Spleen (tissue), 11 donors: ENCODE measurements around the gene YJU2. TPM values are rescaled to one million over a fixed set of nuclear protein-coding genes. Genes with fewer than 3 reads are reported as not detected.

Experiments
- DNase-seq: peaks from one replicate; pipeline ENCODE4 v3.0.0-alpha.2; 2020
- H3K27ac ChIP-seq, 8 donors: fragments of 200-600 bp; sonication (generic) in 7 of 8; 1 replicate in 4 of 8; 2 replicates in 4 of 8; pipeline versions ENCODE4 v1.5.0 to v1.8.0; 2016 to 2021; ENCODE audit warnings: inconsistent platforms in 4 of 8, mild to moderate bottlenecking in 4 of 8, moderate library complexity in 1 of 8
- H3K27me3 ChIP-seq, 7 donors: fragments of 200-600 bp; sonication (generic) in 6 of 7; replicated peaks in 1 of 7; 1 replicate in 4 of 7; 2 replicates in 3 of 7; pipeline versions ENCODE4 v1.5.0 to v1.8.0; 2016 to 2021; ENCODE audit warnings: inconsistent platforms in 3 of 7, mild to moderate bottlenecking in 1 of 7
- H3K36me3 ChIP-seq, 6 donors: fragments of 200-600 bp; sonication (generic) in 5 of 6; 1 replicate in 4 of 6; 2 replicates in 2 of 6; pipeline versions ENCODE4 v1.5.0 to v1.8.0; 2016 to 2021; ENCODE audit warnings: inconsistent platforms in 2 of 6
- H3K4me1 ChIP-seq, 6 donors: fragments of 200-600 bp; sonication (generic) in 5 of 6; 1 replicate in 3 of 6; 2 replicates in 3 of 6; pipeline versions ENCODE4 v1.5.0 to v1.8.0; 2016 to 2021; ENCODE audit warnings: inconsistent platforms in 3 of 6
- H3K4me3 ChIP-seq, 8 donors: fragments of 200-600 bp; sonication (generic) in 7 of 8; 1 replicate in 4 of 8; 2 replicates in 4 of 8; pipeline versions ENCODE4 v1.5.0 to v1.8.0; 2016 to 2021; ENCODE audit warnings: inconsistent platforms in 4 of 8, mild to moderate bottlenecking in 4 of 8, moderate library complexity in 2 of 8
- H3K9me3 ChIP-seq, 8 donors: fragments of 200-600 bp; sonication (generic) in 7 of 8; 1 replicate in 4 of 8; 2 replicates in 4 of 8; pipeline versions ENCODE4 v1.5.0 to v1.8.0; 2016 to 2021; ENCODE audit warnings: inconsistent platforms in 4 of 8
- POLR2A ChIP-seq, 3 donors: fragments of 450-650 bp; IDR thresholded peaks; one replicate each; pipeline ENCODE4 v1.5.1; 2017; ENCODE audit warnings: antibody characterized with exemption in 3 of 3, mild to moderate bottlenecking in 1 of 3
- POLR2AphosphoS5 ChIP-seq, 3 donors: sonication (generic); formaldehyde crosslinking; IDR thresholded peaks; one replicate each; pipeline ENCODE4 v1.5.1; 2017; ENCODE audit warnings: antibody characterized with exemption in 3 of 3
- WGBS, 5 donors: extraction: QIAGEN DNeasy Blood & Tissue Kit in 3 of 5; methylation state at CpG; one replicate each; pipeline versions ENCODE4 v1.1.5 to v1.1.7; 2013 to 2018; 5-methylcytosine and 5-hydroxymethylcytosine counted together
- intact Hi-C: fragments of 100-400 bp; cut with DNase I; formaldehyde crosslinking; loops from one replicate; pipeline ENCODE4 v1.15.0; 2023; ENCODE audit warnings: low total_unique reads
- polyA plus RNA-seq, 3 donors: library from polyadenylated mRNA; stranded (reverse); fragments of 200-250 nt; gene quantifications; one replicate each; pipeline ENCODE4 v1.2.1, GENCODE V29; 2013
- total RNA-seq, 7 donors: library from RNA; depleted of rRNA in 3 of 7; stranded (reverse); fragments of >200 nt in 3 of 7; fragmentation: NEBNext Ultra II Directional in 4 of 7; extraction: Animal tissue kit (Norgen Biotek cat#: 25700) in 4 of 7; gene quantifications; one replicate each; pipeline versions ENCODE4 v1.1.0 to v1.2.1, GENCODE V29; 2016 to 2021
- TF ChIP-seq, protein P1 (sequence below), 11 experiments: fragments of 200-600 bp in 7 of 11; fragments of 450-650 bp in 4 of 11; sonication (generic) in 4 of 11; IDR thresholded peaks in 8 of 11; conservative IDR thresholded peaks in 3 of 11; 1 replicate in 7 of 11; 2 replicates in 4 of 11; pipeline versions ENCODE4 v1.4.0 to v1.8.0; 2016 to 2021; ENCODE audit warnings: antibody characterized with exemption in 11 of 11, inconsistent platforms in 4 of 11, mild to moderate bottlenecking in 1 of 11
- donor health status: healthy with polysubstance abuse.
- donor health status: DM: no; HTN: no; CAD: no; lungs with moderate emphysema.
- donor health status: DM: no; HTN: no; CAD: no.
- donor health status: Bipolar disorder and iron deficiency.
- donor health status: healthy.
- donor health status: DM: no; HTN: no; CAD: no.
- donor health status: DM: yes; HTN: yes; CAD: no.

The YJU2 gene
- total and polyA plus RNA-seq, 10 donors: 17.4 to 34.0 (median 22.5) TPM

DNA sequence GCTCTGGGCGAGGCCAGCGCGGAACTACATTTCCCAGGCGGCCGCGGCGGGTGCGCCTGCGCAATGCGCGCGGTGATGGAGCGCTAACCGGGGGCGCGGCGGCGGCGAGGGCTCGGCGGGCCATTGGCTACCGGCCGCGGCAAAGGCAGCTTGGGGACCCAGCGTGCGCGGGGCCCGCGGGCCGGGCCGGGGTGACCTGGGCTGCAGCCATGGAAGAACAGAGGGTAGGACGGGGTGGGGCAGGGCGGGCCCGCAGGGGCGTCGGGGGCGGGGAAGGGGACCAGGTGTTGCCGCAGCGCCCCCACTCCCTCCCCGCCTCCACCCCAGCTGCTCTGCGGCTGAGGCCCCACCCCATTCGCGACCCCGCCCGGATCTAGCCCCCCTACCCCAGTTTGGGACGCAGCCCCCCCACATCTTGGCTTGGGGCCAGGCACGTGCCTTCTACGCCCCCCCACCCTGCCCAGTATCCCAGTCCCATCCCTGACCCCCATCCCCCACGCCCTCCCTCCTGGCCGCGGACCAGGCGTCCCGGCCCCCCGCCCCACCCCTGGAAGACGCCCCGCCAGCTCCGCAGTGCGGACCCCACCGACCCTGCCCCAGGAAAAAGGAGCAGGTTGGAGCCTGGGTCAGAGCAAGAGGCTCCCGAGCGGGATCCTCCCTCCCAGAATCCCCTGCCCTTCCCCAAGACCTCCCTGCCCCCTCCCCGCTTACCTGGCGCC is 57.8 kb downstream of the YJU2 start, which contains the start of gene FSD1:
Gene FSD1 (plus strand): TSS at position 61 of the 719 bp plus-strand sequence. CDS start 149 bp downstream, at position 210.
- TF ChIP-seq, protein P1, sequence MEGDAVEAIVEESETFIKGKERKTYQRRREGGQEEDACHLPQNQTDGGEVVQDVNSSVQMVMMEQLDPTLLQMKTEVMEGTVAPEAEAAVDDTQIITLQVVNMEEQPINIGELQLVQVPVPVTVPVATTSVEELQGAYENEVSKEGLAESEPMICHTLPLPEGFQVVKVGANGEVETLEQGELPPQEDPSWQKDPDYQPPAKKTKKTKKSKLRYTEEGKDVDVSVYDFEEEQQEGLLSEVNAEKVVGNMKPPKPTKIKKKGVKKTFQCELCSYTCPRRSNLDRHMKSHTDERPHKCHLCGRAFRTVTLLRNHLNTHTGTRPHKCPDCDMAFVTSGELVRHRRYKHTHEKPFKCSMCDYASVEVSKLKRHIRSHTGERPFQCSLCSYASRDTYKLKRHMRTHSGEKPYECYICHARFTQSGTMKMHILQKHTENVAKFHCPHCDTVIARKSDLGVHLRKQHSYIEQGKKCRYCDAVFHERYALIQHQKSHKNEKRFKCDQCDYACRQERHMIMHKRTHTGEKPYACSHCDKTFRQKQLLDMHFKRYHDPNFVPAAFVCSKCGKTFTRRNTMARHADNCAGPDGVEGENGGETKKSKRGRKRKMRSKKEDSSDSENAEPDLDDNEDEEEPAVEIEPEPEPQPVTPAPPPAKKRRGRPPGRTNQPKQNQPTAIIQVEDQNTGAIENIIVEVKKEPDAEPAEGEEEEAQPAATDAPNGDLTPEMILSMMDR (IDR thresholded peaks at IDR 0.05 in 8 of 11, conservative IDR thresholded peaks at IDR 0.05 in 3 of 11): no peak
- TF ChIP-seq POLR2A (IDR thresholded peaks at IDR 0.05) (no peak), POLR2AphosphoS5 (IDR thresholded peaks at IDR 0.05) (peak in 1 of 3 donors; percentile 27)
- 4 to 13% (median 9%) methylated on average over 37 to 61 of the region's 63 CpGs for WGBS, 5 donors
- Histone ChIP-seq H3K27me3 (peaks cover 0 to 40% (median 18%) of the 10 kb centered on the region in 7 donors), H3K36me3 (no peaks in the 10 kb centered on the region), H3K9me3 (no peaks in the 10 kb centered on the region), H3K4me1 (peaks cover 0 to 26% (median 8%) of the 10 kb centered on the region in 6 donors), H3K4me3 (peak within 1 kb of the TSS in 7 of 8 donors; percentile 9 to 71 (median 34)), H3K27ac (peak within 1 kb of the TSS in 3 of 8 donors; percentile 56 to 59 (median 59))
- intact Hi-C loops: no loop called here
- DNase-seq: no peak

DNA sequence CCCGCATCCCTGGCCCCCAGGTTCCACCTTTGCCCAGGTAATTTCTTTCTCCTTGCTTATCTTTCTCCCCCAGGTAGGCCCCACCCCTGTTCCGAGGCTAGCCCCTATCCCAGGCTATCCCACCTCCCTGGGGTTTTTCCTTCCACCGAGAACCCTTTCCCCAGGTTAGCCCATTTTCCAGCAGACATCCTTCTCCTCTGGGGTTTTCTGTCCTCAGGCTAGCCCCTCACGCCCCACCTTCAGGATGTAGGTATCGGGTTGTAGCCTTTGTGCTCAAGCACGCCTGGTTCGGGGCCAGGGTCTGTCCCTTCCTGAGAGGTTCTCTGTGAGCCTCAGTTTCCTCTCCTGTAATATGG is 58.4 kb downstream of the YJU2 start:
- intact Hi-C loops: no loop called here
- no peaks in the 10 kb centered on the region for H3K9me3 ChIP-seq
- H3K27me3 ChIP-seq: peaks cover 0 to 40% (median 18%) of the 10 kb centered on the region in 7 donors
- WGBS, 5 donors: 79 to 90% (median 81%) methylated on average over 7 of the region's 7 CpGs
- peaks cover 0 to 26% (median 8%) of the 10 kb centered on the region in 6 donors for H3K4me1 ChIP-seq
- H3K36me3 ChIP-seq: no peaks in the 10 kb centered on the region
- TF ChIP-seq POLR2AphosphoS5 (IDR thresholded peaks at IDR 0.05): no peak
- TF ChIP-seq, protein P1 (IDR thresholded peaks at IDR 0.05 in 8 of 11, conservative IDR thresholded peaks at IDR 0.05 in 3 of 11): no peak
- TF ChIP-seq POLR2A (IDR thresholded peaks at IDR 0.05): no peak
- H3K27ac ChIP-seq: no peak overlapping the region
- H3K4me3 ChIP-seq: no peak overlapping the region
- no peak for DNase-seq

DNA sequence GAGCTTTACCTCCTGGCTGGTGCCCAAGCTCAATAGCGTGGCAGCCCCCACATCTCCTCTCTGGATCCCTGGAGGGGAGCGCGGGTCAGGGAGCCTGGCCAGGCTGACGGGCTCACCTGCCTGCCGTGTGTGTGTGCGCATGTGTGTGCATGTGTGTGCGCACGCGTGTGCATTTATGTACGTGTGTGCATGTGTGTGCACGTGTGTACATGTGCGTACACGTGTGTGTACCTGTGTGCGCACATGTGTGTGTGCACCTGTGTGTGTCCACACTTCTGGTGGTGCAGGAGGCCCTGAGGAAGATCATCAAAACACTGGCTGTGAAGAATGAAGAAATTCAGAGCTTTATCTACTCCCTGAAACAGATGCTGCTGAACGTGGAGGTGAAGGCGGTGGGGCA is 58.8 kb downstream of the YJU2 start:
- intact Hi-C loops: no loop called here
- Histone ChIP-seq H3K9me3 (no peaks in the 10 kb centered on the region), H3K27me3 (peaks cover 0 to 40% (median 18%) of the 10 kb centered on the region in 7 donors), H3K4me1 (peaks cover 0 to 26% (median 8%) of the 10 kb centered on the region in 6 donors), H3K36me3 (no peaks in the 10 kb centered on the region), H3K4me3 (no peak overlapping the region), H3K27ac (no peak overlapping the region)
- no peak for DNase-seq
- 86 to 93% (median 92%) methylated on average over 11 to 16 of the region's 16 CpGs for WGBS, 5 donors
- TF ChIP-seq POLR2A (IDR thresholded peaks at IDR 0.05) (no peak), POLR2AphosphoS5 (IDR thresholded peaks at IDR 0.05) (no peak)
- TF ChIP-seq, protein P1 (IDR thresholded peaks at IDR 0.05 in 8 of 11, conservative IDR thresholded peaks at IDR 0.05 in 3 of 11): no peak
